Nephron (organoid): ENCODE measurements around the gene OXA1L.

Experiments used
- H3K27ac Mint-ChIP-seq, 3 experiments: 2 replicates each; pipeline ENCODE4 v1.8.0; 2020; ENCODE audit warnings: mixed read lengths in 3 of 3, mild to moderate bottlenecking in 2 of 3, moderate library complexity in 1 of 3
- H3K27me3 Mint-ChIP-seq: 2 replicates; pipeline ENCODE4 v1.8.0; 2021; ENCODE audit warnings: low read depth, mild to moderate bottlenecking, moderate library complexity, mixed read lengths
- H3K36me3 Mint-ChIP-seq: 2 replicates; pipeline ENCODE4 v1.8.0; 2020; ENCODE audit warnings: low read depth, mixed read lengths
- H3K4me1 Mint-ChIP-seq: 2 replicates; pipeline ENCODE4 v1.8.0; 2020; ENCODE audit warnings: mixed read lengths
- H3K4me3 Mint-ChIP-seq, 3 experiments: 2 replicates each; pipeline ENCODE4 v1.8.0; 2020; ENCODE audit warnings: mild to moderate bottlenecking in 3 of 3, mixed read lengths in 3 of 3, moderate library complexity in 2 of 3
- H3K9me3 Mint-ChIP-seq: 2 replicates; pipeline ENCODE4 v1.8.0; 2020; ENCODE audit warnings: mixed read lengths
- CTCF ChIP-seq, 3 experiments: fragments of 200-600 bp; sonication (generic); IDR thresholded peaks; one replicate each; pipeline ENCODE4 v1.5.0; 2021; ENCODE audit warnings: antibody characterized with exemption in 3 of 3; ENCODE audit not compliant: unreplicated experiment in 3 of 3

Gene OXA1L

DNA sequence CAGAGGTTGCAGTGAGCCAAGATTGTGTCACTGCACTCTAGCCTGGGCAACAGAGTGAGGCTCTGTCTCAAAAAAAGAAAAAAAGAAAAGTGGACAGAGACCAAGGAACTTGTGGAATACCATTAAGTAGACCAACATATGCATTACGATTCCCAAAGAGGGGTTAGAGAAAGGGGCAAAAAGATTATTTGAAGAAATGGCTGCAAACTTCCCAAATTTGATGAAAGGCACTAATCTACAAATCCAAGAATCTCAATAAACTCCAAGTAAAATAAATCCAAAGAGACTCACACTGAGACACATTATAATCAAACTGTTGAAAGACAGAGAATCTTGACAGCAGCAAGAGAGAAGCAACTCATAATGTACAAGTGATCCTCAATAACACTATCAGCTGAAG lies 4.8 kb upstream of the OXA1L start:
- TF ChIP-seq CTCF (IDR thresholded peaks at IDR 0.05; ENCODE audit: unreplicated experiment in 3 of 3), result no peak
- H3K9me3 Mint-ChIP-seq, result peaks cover 34% of the 10 kb centered on the region
- H3K27me3 Mint-ChIP-seq, result no peaks in the 10 kb centered on the region
- H3K36me3 Mint-ChIP-seq, result peaks cover 34% of the 10 kb centered on the region
- H3K27ac Mint-ChIP-seq, result no peak overlapping the region
- H3K4me1 Mint-ChIP-seq, result peaks cover 11% of the 10 kb centered on the region
- H3K4me3 Mint-ChIP-seq, result peak overlapping the region in 1 of 3 experiments; percentile 22

DNA sequence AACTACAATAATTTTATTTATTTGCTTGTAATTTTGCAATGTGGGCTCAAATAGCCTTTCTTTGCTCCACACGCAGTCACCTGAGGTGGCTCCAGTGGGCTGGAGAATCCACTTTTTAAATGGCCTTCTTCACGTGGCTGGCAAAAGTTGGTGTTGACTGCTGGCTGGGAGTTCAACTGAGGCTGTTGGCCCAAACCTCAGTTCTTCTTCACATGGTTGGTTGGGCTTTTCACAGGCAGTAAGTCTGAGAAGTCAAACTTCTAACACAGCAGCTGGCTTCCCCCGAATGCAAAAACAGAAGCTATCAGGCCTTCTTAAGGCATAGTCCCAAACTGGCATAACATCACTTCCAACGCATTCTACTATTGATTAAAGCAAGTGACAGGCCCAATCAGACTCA lies 2.1 kb upstream of the OXA1L start:
- Mint-ChIP-seq H3K9me3 (peaks cover 34% of the 10 kb centered on the region), H3K4me1 (peaks cover 32% of the 10 kb centered on the region), H3K27ac (no peak overlapping the region), H3K27me3 (no peaks in the 10 kb centered on the region), H3K4me3 (no peak overlapping the region), H3K36me3 (peaks cover 46% of the 10 kb centered on the region)
- no peak for TF ChIP-seq CTCF (IDR thresholded peaks at IDR 0.05; ENCODE audit: unreplicated experiment in 3 of 3)

DNA sequence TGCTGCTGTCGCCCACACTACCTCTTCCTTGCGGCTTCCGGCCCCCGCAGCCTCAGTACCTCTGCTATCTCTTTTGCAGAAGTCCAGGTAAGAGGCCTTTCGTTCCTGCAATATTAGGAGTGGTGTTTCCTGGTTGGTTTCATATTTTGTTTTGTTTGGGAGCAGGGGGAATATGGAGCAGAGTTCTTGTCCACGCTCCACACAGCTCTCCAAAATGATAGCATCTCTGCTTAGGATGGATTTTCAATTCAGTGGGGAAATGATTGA lies 768 bp downstream of the OXA1L start:
- Mint-ChIP-seq H3K4me3 (peak overlapping the region; percentile 84 to 91 (median 91)), H3K36me3 (peaks cover 53% of the 10 kb centered on the region), H3K27ac (peak overlapping the region in 2 of 3 experiments; percentile 81 to 98), H3K4me1 (peaks cover 32% of the 10 kb centered on the region), H3K27me3 (no peaks in the 10 kb centered on the region), H3K9me3 (peaks cover 15% of the 10 kb centered on the region)
- TF ChIP-seq CTCF (IDR thresholded peaks at IDR 0.05; ENCODE audit: unreplicated experiment in 3 of 3), result no peak

- no peak overlapping the region for H3K27ac Mint-ChIP-seq
- peaks cover 7% of the 10 kb centered on the region for H3K9me3 Mint-ChIP-seq
- H3K36me3 Mint-ChIP-seq, result peaks cover 49% of the 10 kb centered on the region
- no peaks in the 10 kb centered on the region for H3K27me3 Mint-ChIP-seq
- H3K4me1 Mint-ChIP-seq, result peaks cover 32% of the 10 kb centered on the region
- TF ChIP-seq CTCF (IDR thresholded peaks at IDR 0.05; ENCODE audit: unreplicated experiment in 3 of 3), result no peak
- peak overlapping the region; percentile 66 to 85 (median 75) for H3K4me3 Mint-ChIP-seq
Measured at GRCh38 chr14:22768947-22769346, 2.5 kb downstream of the OXA1L start.

GRCh38 chr14:22769369-22769768 lies 2.9 kb downstream of the OXA1L start:
- Mint-ChIP-seq H3K4me3 (peak overlapping the region; percentile 66 to 85 (median 75)), H3K27ac (no peak overlapping the region), H3K9me3 (peaks cover 7% of the 10 kb centered on the region), H3K4me1 (peaks cover 32% of the 10 kb centered on the region), H3K27me3 (no peaks in the 10 kb centered on the region), H3K36me3 (peaks cover 50% of the 10 kb centered on the region)
- no peak for TF ChIP-seq CTCF (IDR thresholded peaks at IDR 0.05; ENCODE audit: unreplicated experiment in 3 of 3)

GRCh38 chr14:22770481-22771187 lies 4.1 kb downstream of the OXA1L start:
- H3K4me1 Mint-ChIP-seq, result peaks cover 28% of the 10 kb centered on the region
- H3K36me3 Mint-ChIP-seq, result peaks cover 50% of the 10 kb centered on the region
- H3K4me3 Mint-ChIP-seq, result peak overlapping the region; percentile 16 to 57 (median 54)

More at GRCh38 chr14:22770481-22771187, 4.1 kb downstream of the OXA1L start:
- Mint-ChIP-seq H3K27me3 (no peaks in the 10 kb centered on the region), H3K27ac (no peak overlapping the region), H3K9me3 (peaks cover 5% of the 10 kb centered on the region)
- no peak for TF ChIP-seq CTCF (IDR thresholded peaks at IDR 0.05; ENCODE audit: unreplicated experiment in 3 of 3)
